OCI-LY1 (cell line): Measurements from ENCODE around the gene SSTR5.

ENCODE experiments used
- H2AFZ ChIP-seq: fragments of 200-600 bp; sonication (generic), shearing (Covaris generic); 2 replicates; pipeline ENCODE4 v1.6.0; 2014; ENCODE audit warnings: antibody characterized with exemption, mild to moderate bottlenecking, low read length
- H3F3A ChIP-seq: fragments of 200-600 bp; sonication (generic), shearing (Covaris generic); 2 replicates; pipeline ENCODE4 v1.6.0; 2014; ENCODE audit warnings: mild to moderate bottlenecking, antibody characterized with exemption, low read length, moderate library complexity; ENCODE audit not compliant: insufficient read depth
- H3K27ac ChIP-seq: fragments of 200-600 bp; sonication (generic); 2 replicates; pipeline ENCODE4 v1.5.1; 2014; ENCODE audit warnings: low read length, mixed run types, mild to moderate bottlenecking, low read depth; ENCODE audit not compliant: poor library complexity, severe bottlenecking
- H3K27me3 ChIP-seq: fragments of 200-600 bp; sonication (generic); 2 replicates; pipeline ENCODE4 v1.6.0; 2014; ENCODE audit warnings: antibody characterized with exemption, mild to moderate bottlenecking, low read length, moderate library complexity; ENCODE audit not compliant: insufficient read depth
- H3K36me3 ChIP-seq: fragments of 200-600 bp; sonication (generic); 2 replicates; pipeline ENCODE4 v1.6.1; 2014; ENCODE audit warnings: mild to moderate bottlenecking, antibody characterized with exemption, low read length, moderate library complexity, mixed read lengths; ENCODE audit not compliant: insufficient read depth
- H3K4me1 ChIP-seq: fragments of 200-600 bp; sonication (generic); 2 replicates; pipeline ENCODE4 v1.5.1; 2014; ENCODE audit warnings: mild to moderate bottlenecking, low read length, moderate library complexity; ENCODE audit not compliant: insufficient read depth, severe bottlenecking
- H3K4me2 ChIP-seq: fragments of 200-600 bp; sonication (generic), shearing (Covaris generic); 2 replicates; pipeline ENCODE4 v1.6.1; 2014; ENCODE audit warnings: low read length
- H3K4me3 ChIP-seq: fragments of 200-600 bp; sonication (generic); 2 replicates; pipeline ENCODE4 v1.5.1; 2014; ENCODE audit warnings: low read length, low read depth, mild to moderate bottlenecking, mixed read lengths; ENCODE audit not compliant: poor library complexity, severe bottlenecking
- H3K79me2 ChIP-seq: fragments of 200-600 bp; shearing (Covaris generic); 2 replicates; pipeline ENCODE4 v1.6.1; 2016; ENCODE audit warnings: mixed run types, low read length, mixed read lengths; ENCODE audit not compliant: insufficient read depth
- H3K9ac ChIP-seq: fragments of 200-600 bp; sonication (generic), shearing (Covaris generic); 2 replicates; pipeline ENCODE4 v1.6.1; 2014; ENCODE audit warnings: mild to moderate bottlenecking, low read length, mixed read lengths
- H3K9me2 ChIP-seq: fragments of 200-600 bp; sonication (generic), shearing (Covaris generic); 2 replicates; pipeline ENCODE4 v1.6.1; 2014; ENCODE audit warnings: low read depth, mild to moderate bottlenecking, low read length, mixed read lengths
- H3K9me3 ChIP-seq: fragments of 200-600 bp; shearing (Covaris generic); 2 replicates; pipeline ENCODE4 v1.6.1; 2014; ENCODE audit warnings: low read length, mixed read lengths
- H4K20me1 ChIP-seq: fragments of 200-600 bp; sonication (generic), shearing (Covaris generic); 2 replicates; pipeline ENCODE4 v1.6.0; 2016; ENCODE audit warnings: mild to moderate bottlenecking, low read length; ENCODE audit not compliant: insufficient read depth
- CTCF ChIP-seq: fragments of 200-600 bp; sonication (generic), shearing (Covaris generic); IDR thresholded peaks from 2 replicates; pipeline ENCODE4 v1.5.1; 2017; ENCODE audit warnings: mild to moderate bottlenecking, antibody characterized with exemption, low read length, moderate library complexity, mixed read lengths
- EZH2 ChIP-seq: fragments of 200-600 bp; sonication (generic), shearing (Covaris generic); IDR thresholded peaks from 2 replicates; pipeline ENCODE4 v1.8.0; 2017; ENCODE audit warnings: borderline replicate concordance, mixed run types, mild to moderate bottlenecking, antibody characterized with exemption, low read length, moderate library complexity, mixed read lengths

SSTR5 gene

GRCh38 chr16:1050516-1050915, 22.0 kb upstream of the SSTR5 start:
- H3K9me3 ChIP-seq, result no peaks in the 10 kb centered on the region
- H3K9me2 ChIP-seq, result no peaks in the 10 kb centered on the region
- H3K4me3 ChIP-seq, result no peak overlapping the region
- H3K9ac ChIP-seq, result no peak overlapping the region
- H3K4me1 ChIP-seq, result no peaks in the 10 kb centered on the region
- no peaks in the 10 kb centered on the region for H3K36me3 ChIP-seq
- H3K27me3 ChIP-seq, result no peaks in the 10 kb centered on the region; the same call in 1 of the 2 replicates
- H2AFZ ChIP-seq, result no peak overlapping the region
- H3K79me2 ChIP-seq, result no peaks in the 10 kb centered on the region
- H4K20me1 ChIP-seq, result no peaks in the 10 kb centered on the region
- H3K4me2 ChIP-seq, result no peak overlapping the region
- H3K27ac ChIP-seq, result no peak overlapping the region
- TF ChIP-seq EZH2 (no peak), CTCF (no peak)
- no peaks in the 10 kb centered on the region for H3F3A ChIP-seq

GRCh38 chr16:1050921-1051320, 21.6 kb upstream of the SSTR5 start:
- no peak overlapping the region for H3K4me3 ChIP-seq
- H3K4me1 ChIP-seq, result no peaks in the 10 kb centered on the region
- H3K9me3 ChIP-seq, result no peaks in the 10 kb centered on the region
- H3K79me2 ChIP-seq, result no peaks in the 10 kb centered on the region
- no peaks in the 10 kb centered on the region for H3K9me2 ChIP-seq
- H3F3A ChIP-seq, result no peaks in the 10 kb centered on the region
- H2AFZ ChIP-seq, result no peak overlapping the region
- H3K27ac ChIP-seq, result no peak overlapping the region
- no peak overlapping the region for H3K4me2 ChIP-seq
- no peaks in the 10 kb centered on the region for H4K20me1 ChIP-seq
- H3K36me3 ChIP-seq, result no peaks in the 10 kb centered on the region
- no peak for TF ChIP-seq CTCF
- no peak for TF ChIP-seq EZH2
- H3K27me3 ChIP-seq, result no peaks in the 10 kb centered on the region; the same call in 1 of the 2 replicates
- H3K9ac ChIP-seq, result no peak overlapping the region

GRCh38 chr16:1051446-1051845, 21.1 kb upstream of the SSTR5 start:
- H3K9me2 ChIP-seq, result no peaks in the 10 kb centered on the region
- no peaks in the 10 kb centered on the region for H4K20me1 ChIP-seq
- H2AFZ ChIP-seq, result no peak overlapping the region
- no peaks in the 10 kb centered on the region for H3K36me3 ChIP-seq
- H3K4me1 ChIP-seq, result no peaks in the 10 kb centered on the region
- no peaks in the 10 kb centered on the region; the same call in 1 of the 2 replicates for H3K27me3 ChIP-seq
- no peak overlapping the region for H3K4me3 ChIP-seq
- H3K79me2 ChIP-seq, result no peaks in the 10 kb centered on the region
- H3K4me2 ChIP-seq, result no peak overlapping the region
- no peak for TF ChIP-seq CTCF
- no peak for TF ChIP-seq EZH2
- no peaks in the 10 kb centered on the region for H3K9me3 ChIP-seq
- H3K9ac ChIP-seq, result no peak overlapping the region
- no peaks in the 10 kb centered on the region for H3F3A ChIP-seq
- H3K27ac ChIP-seq, result no peak overlapping the region
